Liver (tissue), 9 donors: ENCODE data around the gene ANO4. TPM values are rescaled to one million over a fixed set of nuclear protein-coding genes. Genes with fewer than 3 reads are reported as not detected.

Experiments used
- DNase-seq: peaks from one replicate; pipeline ENCODE4 v3.0.0-alpha.2; 2017; ENCODE audit warnings: low spot score
- H3K27ac ChIP-seq, 2 donors: one replicate each; pipeline ENCODE4 v1.7.0; 2013; ENCODE audit warnings: inconsistent platforms in 2 of 2, low read length in 2 of 2, control low read depth in 1 of 2, low read depth in 1 of 2, mild to moderate bottlenecking in 1 of 2
- H3K27me3 ChIP-seq, 4 donors: one replicate each; pipeline versions ENCODE4 v1.6.1 to v1.7.0; 2013; ENCODE audit warnings: low read length in 3 of 4, inconsistent platforms in 1 of 4, mild to moderate bottlenecking in 1 of 4, moderate library complexity in 1 of 4; ENCODE audit not compliant: control insufficient read depth in 4 of 4, insufficient read depth in 4 of 4
- H3K36me3 ChIP-seq, 4 donors: one replicate each; pipeline versions ENCODE4 v1.6.1 to v1.7.0; 2013; ENCODE audit warnings: low read length in 3 of 4, mild to moderate bottlenecking in 3 of 4, low read depth in 1 of 4, moderate library complexity in 1 of 4; ENCODE audit not compliant: control insufficient read depth in 4 of 4, insufficient read depth in 3 of 4
- H3K4me1 ChIP-seq, 4 donors: one replicate each; pipeline versions ENCODE4 v1.6.1 to v1.7.0; 2013; ENCODE audit warnings: low read length in 3 of 4, mild to moderate bottlenecking in 3 of 4, moderate library complexity in 1 of 4; ENCODE audit not compliant: control insufficient read depth in 4 of 4, insufficient read depth in 4 of 4
- H3K4me3 ChIP-seq, 3 donors: one replicate each; pipeline versions ENCODE4 v1.6.1 to v1.7.0; 2013; ENCODE audit warnings: low read length in 3 of 3, control low read depth in 1 of 3, low read depth in 1 of 3, mild to moderate bottlenecking in 1 of 3
- H3K9ac ChIP-seq, 2 donors: one replicate each; pipeline ENCODE4 v1.7.0; 2013; ENCODE audit warnings: low read length in 2 of 2, mild to moderate bottlenecking in 2 of 2, moderate library complexity in 2 of 2, control low read depth in 1 of 2, low read depth in 1 of 2
- H3K9me3 ChIP-seq, 4 donors: one replicate each; pipeline versions ENCODE4 v1.6.1 to v1.7.0; 2013; ENCODE audit warnings: low read length in 3 of 4; ENCODE audit not compliant: control insufficient read depth in 4 of 4
- CTCF ChIP-seq: fragments of 150-350 bp; IDR thresholded peaks from 2 replicates; pipeline ENCODE4 v1.5.1; 2017; ENCODE audit warnings: improper control_type of control experiment, low read depth, low read length; ENCODE audit not compliant: missing input control
- EGR1 ChIP-seq, 2 donors: IDR thresholded peaks; 2 replicates each; pipeline ENCODE4 v1.6.1; 2016 to 2018; ENCODE audit warnings: antibody characterized with exemption in 2 of 2, low read depth in 2 of 2
- FOXA1 ChIP-seq: IDR thresholded peaks from 2 replicates; pipeline ENCODE4 v1.6.1; 2016; ENCODE audit warnings: antibody characterized with exemption
- FOXA2 ChIP-seq: IDR thresholded peaks from 2 replicates; pipeline ENCODE4 v1.6.1; 2016; ENCODE audit warnings: antibody characterized with exemption
- GABPA ChIP-seq, 2 donors: IDR thresholded peaks in 1 of 2; conservative IDR thresholded peaks in 1 of 2; 2 replicates each; pipeline ENCODE4 v1.6.1; 2016; ENCODE audit warnings: antibody characterized with exemption in 2 of 2, mild to moderate bottlenecking in 1 of 2, moderate library complexity in 1 of 2
- HNF4G ChIP-seq: IDR thresholded peaks from 2 replicates; pipeline ENCODE4 v1.6.1; 2016; ENCODE audit warnings: antibody characterized with exemption
- JUND ChIP-seq, 2 donors: IDR thresholded peaks; 2 replicates each; pipeline ENCODE4 v1.6.1; 2016; ENCODE audit warnings: antibody characterized with exemption in 2 of 2
- NR2F2 ChIP-seq: IDR thresholded peaks from 2 replicates; pipeline ENCODE4 v1.6.1; 2016; ENCODE audit warnings: antibody characterized with exemption
- RAD21 ChIP-seq, 2 donors: IDR thresholded peaks; 2 replicates each; pipeline ENCODE4 v1.6.1; 2016; ENCODE audit warnings: antibody characterized with exemption in 2 of 2, mild to moderate bottlenecking in 2 of 2
- SP1 ChIP-seq: IDR thresholded peaks from 2 replicates; pipeline ENCODE4 v1.6.1; 2018; ENCODE audit warnings: antibody characterized with exemption, mild to moderate bottlenecking
- TAF1 ChIP-seq: conservative IDR thresholded peaks from 2 replicates; pipeline ENCODE4 v1.6.1; 2016; ENCODE audit warnings: antibody characterized with exemption, mild to moderate bottlenecking
- YY1 ChIP-seq: IDR thresholded peaks from 2 replicates; pipeline ENCODE4 v1.6.1; 2016; ENCODE audit warnings: antibody characterized with exemption, mild to moderate bottlenecking
- ZBTB33 ChIP-seq: IDR thresholded peaks from 2 replicates; pipeline ENCODE4 v1.6.1; 2016; ENCODE audit warnings: antibody characterized with exemption
- WGBS: extraction: QIAGEN DNeasy Blood & Tissue Kit; methylation state at CpG from one replicate; pipeline ENCODE4 v1.1.7; 2013; 5-methylcytosine and 5-hydroxymethylcytosine counted together
- polyA plus RNA-seq, 2 donors: library from polyadenylated mRNA; stranded (reverse) in 1 of 2; unstranded in 1 of 2; fragments of 200-250 nt in 1 of 2; fragments of >200 nt in 1 of 2; fragmentation: Nextera tagmentation in 1 of 2; extraction: Ambion mirVana in 1 of 2; gene quantifications; one replicate each; pipeline versions ENCODE4 v1.2.1 to v1.2.3, GENCODE V29; 2013 to 2015
- total RNA-seq, 2 donors: library from RNA; depleted of rRNA; stranded (reverse); fragments of >200 nt; gene quantifications; one replicate each; pipeline ENCODE4 v1.2.3, GENCODE V29; 2014
- TF ChIP-seq, protein P1 (sequence below): IDR thresholded peaks from 2 replicates; pipeline ENCODE4 v1.6.1; 2016; ENCODE audit warnings: antibody characterized with exemption
- TF ChIP-seq, protein P2 (sequence below): IDR thresholded peaks from 2 replicates; pipeline ENCODE4 v1.6.1; 2016; ENCODE audit warnings: antibody characterized with exemption, mild to moderate bottlenecking
- TF ChIP-seq, protein P3 (sequence below): IDR thresholded peaks from 2 replicates; pipeline ENCODE4 v1.6.1; 2016; ENCODE audit warnings: antibody characterized with exemption
- donor health status: healthy.
- donor health status: healthy.
- donor health status: healthy.
- donor health status: healthy.
- donor health status: healthy.

The ANO4 gene
- total and polyA plus RNA-seq, 4 donors, result 0.08 to 2.2 (median 0.17) TPM; not detected in 1

DNA sequence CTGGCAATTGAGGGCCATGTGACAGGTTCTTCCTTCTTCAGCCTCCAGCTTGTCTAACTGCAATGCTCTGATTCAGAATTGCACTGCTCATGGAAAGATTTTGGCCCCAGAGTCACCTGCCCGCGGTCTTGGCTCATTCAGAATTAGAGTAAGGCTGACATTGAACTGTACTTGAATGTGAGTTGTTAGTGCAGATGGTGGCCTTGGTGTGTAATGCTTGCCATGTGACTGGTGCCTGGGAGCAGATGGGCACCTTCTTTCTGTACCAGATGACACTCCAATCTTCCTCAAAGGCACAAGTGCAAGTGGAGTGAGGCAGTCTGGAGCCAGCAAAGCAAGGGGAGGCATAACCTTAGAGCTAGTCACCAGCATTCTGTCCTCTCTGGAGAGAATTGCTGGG is 36.5 kb upstream of the ANO4 start:
- no peaks in the 10 kb centered on the region for H3K4me1 ChIP-seq
- H3K4me3 ChIP-seq, result no peak overlapping the region
- no peak for TF ChIP-seq CTCF
- no peak for TF ChIP-seq FOXA1
- no peak for TF ChIP-seq NR2F2
- no peak for TF ChIP-seq HNF4G
- TF ChIP-seq, protein P1, sequence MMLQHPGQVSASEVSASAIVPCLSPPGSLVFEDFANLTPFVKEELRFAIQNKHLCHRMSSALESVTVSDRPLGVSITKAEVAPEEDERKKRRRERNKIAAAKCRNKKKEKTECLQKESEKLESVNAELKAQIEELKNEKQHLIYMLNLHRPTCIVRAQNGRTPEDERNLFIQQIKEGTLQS, result no peak
- TF ChIP-seq, protein P2, sequence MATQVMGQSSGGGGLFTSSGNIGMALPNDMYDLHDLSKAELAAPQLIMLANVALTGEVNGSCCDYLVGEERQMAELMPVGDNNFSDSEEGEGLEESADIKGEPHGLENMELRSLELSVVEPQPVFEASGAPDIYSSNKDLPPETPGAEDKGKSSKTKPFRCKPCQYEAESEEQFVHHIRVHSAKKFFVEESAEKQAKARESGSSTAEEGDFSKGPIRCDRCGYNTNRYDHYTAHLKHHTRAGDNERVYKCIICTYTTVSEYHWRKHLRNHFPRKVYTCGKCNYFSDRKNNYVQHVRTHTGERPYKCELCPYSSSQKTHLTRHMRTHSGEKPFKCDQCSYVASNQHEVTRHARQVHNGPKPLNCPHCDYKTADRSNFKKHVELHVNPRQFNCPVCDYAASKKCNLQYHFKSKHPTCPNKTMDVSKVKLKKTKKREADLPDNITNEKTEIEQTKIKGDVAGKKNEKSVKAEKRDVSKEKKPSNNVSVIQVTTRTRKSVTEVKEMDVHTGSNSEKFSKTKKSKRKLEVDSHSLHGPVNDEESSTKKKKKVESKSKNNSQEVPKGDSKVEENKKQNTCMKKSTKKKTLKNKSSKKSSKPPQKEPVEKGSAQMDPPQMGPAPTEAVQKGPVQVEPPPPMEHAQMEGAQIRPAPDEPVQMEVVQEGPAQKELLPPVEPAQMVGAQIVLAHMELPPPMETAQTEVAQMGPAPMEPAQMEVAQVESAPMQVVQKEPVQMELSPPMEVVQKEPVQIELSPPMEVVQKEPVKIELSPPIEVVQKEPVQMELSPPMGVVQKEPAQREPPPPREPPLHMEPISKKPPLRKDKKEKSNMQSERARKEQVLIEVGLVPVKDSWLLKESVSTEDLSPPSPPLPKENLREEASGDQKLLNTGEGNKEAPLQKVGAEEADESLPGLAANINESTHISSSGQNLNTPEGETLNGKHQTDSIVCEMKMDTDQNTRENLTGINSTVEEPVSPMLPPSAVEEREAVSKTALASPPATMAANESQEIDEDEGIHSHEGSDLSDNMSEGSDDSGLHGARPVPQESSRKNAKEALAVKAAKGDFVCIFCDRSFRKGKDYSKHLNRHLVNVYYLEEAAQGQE, result no peak
- TF ChIP-seq GABPA (IDR thresholded peaks at IDR 0.05 in 1 of 2, conservative IDR thresholded peaks at IDR 0.05 in 1 of 2), result no peak
- no peak for TF ChIP-seq JUND (IDR thresholded peaks at IDR 0.05)
- no peak for TF ChIP-seq SP1
- no peak for TF ChIP-seq FOXA2
- TF ChIP-seq RAD21 (IDR thresholded peaks at IDR 0.05), result no peak
- TF ChIP-seq, protein P3, sequence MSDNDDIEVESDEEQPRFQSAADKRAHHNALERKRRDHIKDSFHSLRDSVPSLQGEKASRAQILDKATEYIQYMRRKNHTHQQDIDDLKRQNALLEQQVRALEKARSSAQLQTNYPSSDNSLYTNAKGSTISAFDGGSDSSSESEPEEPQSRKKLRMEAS, result no peak
- TF ChIP-seq TAF1, result no peak
- no peak for TF ChIP-seq ZBTB33
- H3K9ac ChIP-seq, result no peak overlapping the region
- 92% methylated on average over 2 of the region's 2 CpGs for WGBS
- H3K9me3 ChIP-seq, result peaks cover 0 to under 1% (median 0%) of the 10 kb centered on the region in 4 donors
- DNase-seq, result no peak
- H3K27me3 ChIP-seq, result peaks cover 0 to 2% (median 0%) of the 10 kb centered on the region in 4 donors
- no peak overlapping the region for H3K27ac ChIP-seq
- H3K36me3 ChIP-seq, result no peaks in the 10 kb centered on the region

DNA sequence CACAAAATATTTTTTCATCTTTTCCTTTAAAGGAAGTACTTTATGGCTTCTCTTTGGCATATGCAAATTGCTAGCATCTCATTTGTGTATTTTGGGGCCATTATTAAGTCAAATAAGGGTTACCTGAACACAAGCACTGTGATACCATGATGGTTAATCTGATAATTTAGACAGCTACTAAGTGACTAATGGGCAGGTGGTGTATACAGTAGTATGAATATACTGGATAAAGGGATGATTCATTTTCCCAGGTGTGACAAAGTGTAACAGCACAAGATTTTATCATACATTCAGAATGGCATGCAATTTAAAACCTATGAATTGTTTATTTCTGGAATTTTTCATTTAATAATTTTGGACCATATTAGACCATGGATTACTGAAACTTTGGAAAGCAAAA is 27.2 kb upstream of the ANO4 start:
- Histone ChIP-seq H3K9ac (no peak overlapping the region), H3K27ac (no peak overlapping the region), H3K4me3 (no peak overlapping the region), H3K9me3 (no peaks in the 10 kb centered on the region), H3K4me1 (no peaks in the 10 kb centered on the region), H3K27me3 (no peaks in the 10 kb centered on the region), H3K36me3 (no peaks in the 10 kb centered on the region)
- DNase-seq, result no peak
- TF ChIP-seq FOXA1, result no peak
- TF ChIP-seq NR2F2, result no peak
- no peak for TF ChIP-seq TAF1
- no peak for TF ChIP-seq EGR1 (IDR thresholded peaks at IDR 0.05; ENCODE audit: low read depth in 2 of 2)
- TF ChIP-seq, protein P2, result no peak
- TF ChIP-seq HNF4G, result no peak
- TF ChIP-seq CTCF, result no peak
- no peak for TF ChIP-seq YY1
